Activated naive CD4-positive, alpha-beta T cell treated with anti-CD3 and anti-CD28 coated beads for 36 hours (primary cell): Measurements from ENCODE around the gene ZFAND4. TPM values are rescaled to one million over a fixed set of nuclear protein-coding genes. Genes with fewer than 3 reads are reported as not detected.

Experiments
- CTCF ChIA-PET: fragments of 350-600 bp; sonication (Branson Sonifier 250); formaldehyde crosslinking; loops from one replicate; lab custom pipeline; 2021; ENCODE audit warnings: antibody characterized with exemption; lab: Charles Lee
- DNase-seq: peaks from one replicate; pipeline ENCODE4 v3.0.0-alpha.2; 2020
- H3K27ac Mint-ChIP-seq: one replicate; pipeline ENCODE4 v1.8.0; 2021; ENCODE audit warnings: mild to moderate bottlenecking, mixed read lengths
- H3K27me3 Mint-ChIP-seq: one replicate; pipeline ENCODE4 v1.8.0; 2021; ENCODE audit warnings: low read depth, mixed read lengths
- H3K36me3 Mint-ChIP-seq: one replicate; pipeline ENCODE4 v1.8.0; 2021; ENCODE audit warnings: low read depth, mixed read lengths
- H3K4me1 Mint-ChIP-seq: one replicate; pipeline ENCODE4 v1.8.0; 2021; ENCODE audit warnings: low read depth, mixed read lengths
- H3K4me3 Mint-ChIP-seq: one replicate; pipeline ENCODE4 v1.8.0; 2021; ENCODE audit warnings: mild to moderate bottlenecking, moderate library complexity, mixed read lengths
- H3K9me3 Mint-ChIP-seq: one replicate; pipeline ENCODE4 v1.8.0; 2021; ENCODE audit warnings: mixed read lengths
- intact Hi-C: fragments of 100-400 bp; cut with micrococcal nuclease; formaldehyde crosslinking; loops from one replicate; pipeline ENCODE4 v1.15.1; 2023
- total RNA-seq, 2 experiments: library from RNA; stranded (reverse); gene quantifications; one replicate each; pipeline ENCODE4 v1.2.3, GENCODE V29; 2021

ZFAND4 gene
- total RNA-seq, 2 experiments from 2014 or later = 13.3 to 14.7 TPM

- H3K27me3 Mint-ChIP-seq = peaks cover 6% of the 10 kb centered on the region
- no peak for DNase-seq
- no peak overlapping the region for H3K27ac Mint-ChIP-seq
- CTCF ChIA-PET = no interaction called here
- peaks cover 6% of the 10 kb centered on the region for H3K4me1 Mint-ChIP-seq
- intact Hi-C loops = loop anchor here (10.0 kb wide), 1 partner anchor 364 kb away; no protein-coding TSS in a partner anchor
- H3K9me3 Mint-ChIP-seq = peaks cover 7% of the 10 kb centered on the region
- H3K4me3 Mint-ChIP-seq = no peak overlapping the region
- no peaks in the 10 kb centered on the region for H3K36me3 Mint-ChIP-seq
Measured at GRCh38 chr10:45599021-45599603, 73.5 kb downstream of the ZFAND4 start.

DNA sequence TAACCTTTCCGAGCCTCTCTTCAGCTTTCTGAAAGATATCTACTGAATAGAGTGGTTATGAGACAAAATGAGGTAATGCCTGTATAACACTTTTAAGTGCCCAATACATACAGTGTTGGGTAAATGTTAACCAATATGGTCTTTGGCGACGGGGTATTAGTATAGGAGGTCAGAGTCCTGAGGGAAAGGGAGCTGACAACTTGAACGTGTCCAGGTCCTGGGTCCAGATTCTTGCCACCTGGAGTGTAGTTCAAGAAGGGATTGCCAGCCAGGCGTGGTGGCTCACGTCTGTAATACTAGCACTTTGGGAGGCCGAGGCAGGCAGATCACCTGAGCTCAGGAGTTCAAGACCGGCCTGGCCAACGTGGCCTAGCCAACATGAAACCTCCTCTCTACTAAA, 76.0 kb downstream of the ZFAND4 start:
- CTCF ChIA-PET = no interaction called here
- DNase-seq = no peak
- Mint-ChIP-seq H3K9me3 (peaks cover 7% of the 10 kb centered on the region), H3K27me3 (peaks cover 6% of the 10 kb centered on the region), H3K4me1 (peaks cover 27% of the 10 kb centered on the region), H3K36me3 (no peaks in the 10 kb centered on the region), H3K27ac (no peak overlapping the region), H3K4me3 (no peak overlapping the region)
- intact Hi-C loops = loop anchor here (10.0 kb wide), 1 partner anchor 362 kb away; no protein-coding TSS in a partner anchor

GRCh38 chr10:45594276-45595157, 78.1 kb downstream of the ZFAND4 start:
- Mint-ChIP-seq H3K36me3 (peaks cover 4% of the 10 kb centered on the region), H3K9me3 (peaks cover 11% of the 10 kb centered on the region), H3K27ac (peak overlapping the region; percentile 37), H3K4me3 (peak overlapping the region; percentile 77), H3K4me1 (peaks cover 29% of the 10 kb centered on the region), H3K27me3 (no peaks in the 10 kb centered on the region)
- CTCF ChIA-PET = interaction anchor here (2.8 kb wide), 1 partner anchor 14 kb away, joined by 7 read pairs; no protein-coding TSS in a partner anchor
- intact Hi-C loops = loop anchor here (1.0 to 10.0 kb wide), 3 partner anchors 13 to 360 kb away; partner anchors contain the start of gene ZFAND4
- peak; percentile 87 for DNase-seq

DNA sequence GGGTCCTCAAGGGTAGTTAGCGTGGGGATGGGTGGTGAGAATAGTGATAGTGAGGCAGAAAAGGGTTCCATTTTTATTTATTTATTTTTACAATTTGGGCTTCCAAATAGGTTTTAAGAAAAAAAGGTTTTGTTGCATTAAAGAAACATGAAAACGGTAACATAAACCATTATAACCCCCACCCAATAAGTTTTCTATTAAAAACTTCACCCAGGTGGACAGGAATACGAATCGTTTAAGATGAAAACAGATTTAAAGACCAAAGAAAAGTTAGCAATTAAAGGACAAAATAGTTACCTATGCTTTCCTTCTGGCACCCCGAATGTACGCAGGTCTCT, 78.7 kb downstream of the ZFAND4 start:
- DNase-seq = no peak
- H3K4me1 Mint-ChIP-seq = peaks cover 29% of the 10 kb centered on the region
- peaks cover 6% of the 10 kb centered on the region for H3K9me3 Mint-ChIP-seq
- H3K27ac Mint-ChIP-seq = no peak overlapping the region
- intact Hi-C loops = loop anchor here (1.0 to 10.0 kb wide), 4 partner anchors 13 to 359 kb away; no protein-coding TSS in a partner anchor
- CTCF ChIA-PET = interaction anchor here (2.8 kb wide), 1 partner anchor 13 kb away, joined by 7 read pairs; no protein-coding TSS in a partner anchor
- H3K4me3 Mint-ChIP-seq = peak overlapping the region; percentile 77
- peaks cover 4% of the 10 kb centered on the region for H3K36me3 Mint-ChIP-seq
- H3K27me3 Mint-ChIP-seq = no peaks in the 10 kb centered on the region

- no peak overlapping the region for H3K27ac Mint-ChIP-seq
- CTCF ChIA-PET = interaction anchor here (2.8 kb wide), 1 partner anchor 12 kb away, joined by 7 read pairs; no protein-coding TSS in a partner anchor
- intact Hi-C loops = loop anchor here (2.0 to 10.0 kb wide), 3 partner anchors 36 to 358 kb away; no protein-coding TSS in a partner anchor
Measured at GRCh38 chr10:45592926-45593325, 79.6 kb downstream of the ZFAND4 start.

GRCh38 chr10:45592432-45592831, 80.1 kb downstream of the ZFAND4 start:
- Mint-ChIP-seq H3K4me1 (peaks cover 29% of the 10 kb centered on the region), H3K9me3 (peaks cover 6% of the 10 kb centered on the region), H3K27ac (no peak overlapping the region), H3K4me3 (peak overlapping the region; percentile 64), H3K27me3 (no peaks in the 10 kb centered on the region), H3K36me3 (peaks cover 4% of the 10 kb centered on the region)
- intact Hi-C loops = loop anchor here (2.0 to 10.0 kb wide), 3 partner anchors 36 to 358 kb away; no protein-coding TSS in a partner anchor
- DNase-seq = no peak
- CTCF ChIA-PET = interaction anchor here (2.8 kb wide), 1 partner anchor 12 kb away, joined by 7 read pairs; no protein-coding TSS in a partner anchor

More at GRCh38 chr10:45592926-45593325, 79.6 kb downstream of the ZFAND4 start:
- Mint-ChIP-seq H3K4me3 (peak overlapping the region; percentile 77), H3K4me1 (peaks cover 29% of the 10 kb centered on the region), H3K9me3 (peaks cover 6% of the 10 kb centered on the region), H3K36me3 (peaks cover 4% of the 10 kb centered on the region), H3K27me3 (no peaks in the 10 kb centered on the region)
- no peak for DNase-seq

GRCh38 chr10:45591280-45591679, 81.3 kb downstream of the ZFAND4 start:
- CTCF ChIA-PET = no interaction called here
- Mint-ChIP-seq H3K4me1 (peaks cover 29% of the 10 kb centered on the region), H3K27ac (no peak overlapping the region), H3K36me3 (peaks cover 4% of the 10 kb centered on the region), H3K9me3 (peaks cover 11% of the 10 kb centered on the region), H3K4me3 (no peak overlapping the region), H3K27me3 (no peaks in the 10 kb centered on the region)
- intact Hi-C loops = loop anchor here (10.0 kb wide), 1 partner anchor 356 kb away; no protein-coding TSS in a partner anchor
- DNase-seq = no peak

DNA sequence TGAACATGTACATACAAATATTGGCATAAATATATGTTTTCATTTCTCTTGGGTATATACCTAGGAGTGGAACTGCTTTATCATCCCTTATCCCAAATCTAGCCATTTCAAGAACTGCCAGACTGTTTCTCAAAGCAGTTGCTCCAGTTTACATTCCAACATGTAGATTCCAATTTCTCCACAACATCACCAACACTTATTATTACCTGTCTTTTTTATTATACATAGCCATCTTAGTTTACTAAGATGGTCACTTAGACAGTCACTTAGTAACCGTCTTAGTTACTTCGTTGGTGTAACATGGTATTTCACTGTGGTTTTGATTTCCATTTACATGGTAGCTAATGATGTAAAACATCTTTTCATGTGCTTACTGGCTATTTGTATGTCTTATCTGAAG, 82.7 kb downstream of the ZFAND4 start:
- Mint-ChIP-seq H3K4me3 (no peak overlapping the region), H3K4me1 (peaks cover 28% of the 10 kb centered on the region), H3K27ac (no peak overlapping the region), H3K9me3 (peaks cover 21% of the 10 kb centered on the region), H3K27me3 (no peaks in the 10 kb centered on the region), H3K36me3 (peaks cover 8% of the 10 kb centered on the region)
- CTCF ChIA-PET = interaction anchor here (1.0 kb wide), 1 partner anchor 125 kb away, joined by 3 read pairs; no protein-coding TSS in a partner anchor
- no peak for DNase-seq
- intact Hi-C loops = loop anchor here (10.0 kb wide), 2 partner anchors 355 to 585 kb away; partner anchors contain the start of gene ZNF22

DNA sequence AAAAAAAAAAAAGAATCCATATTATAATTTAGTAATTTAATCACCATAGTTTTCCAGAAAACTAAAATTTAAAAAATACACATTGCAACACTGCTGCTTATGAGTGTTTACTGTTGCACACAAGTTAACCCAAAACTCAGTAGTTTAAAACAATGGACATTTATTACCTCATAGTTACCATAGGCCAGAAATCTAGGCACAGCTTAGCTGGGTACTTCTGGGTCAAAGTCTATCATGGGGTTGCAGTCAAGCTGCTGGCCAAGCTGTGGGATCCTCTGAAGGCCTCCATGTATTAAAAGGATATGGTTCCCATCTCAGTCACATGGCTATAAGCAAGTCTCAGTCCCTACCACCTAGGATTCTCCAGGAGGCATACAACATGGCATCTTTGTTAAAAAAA, 83.6 kb downstream of the ZFAND4 start:
- Mint-ChIP-seq H3K27ac (no peak overlapping the region), H3K36me3 (peaks cover 10% of the 10 kb centered on the region), H3K4me1 (peaks cover 30% of the 10 kb centered on the region), H3K27me3 (no peaks in the 10 kb centered on the region), H3K4me3 (no peak overlapping the region), H3K9me3 (peaks cover 27% of the 10 kb centered on the region)
- DNase-seq = no peak
- intact Hi-C loops = loop anchor here (10.0 kb wide), 1 partner anchor 584 kb away; the partner anchor contains the start of gene ZNF22
- CTCF ChIA-PET = interaction anchor here (1.0 kb wide), 1 partner anchor 124 kb away, joined by 3 read pairs; no protein-coding TSS in a partner anchor

- CTCF ChIA-PET = interaction anchor here (1.6 kb wide), 1 partner anchor 122 kb away, joined by 3 read pairs; no protein-coding TSS in a partner anchor
- H3K9me3 Mint-ChIP-seq = peaks cover 29% of the 10 kb centered on the region
- no peak overlapping the region for H3K27ac Mint-ChIP-seq
- intact Hi-C loops = loop anchor here (10.0 kb wide), 1 partner anchor 581 kb away; the partner anchor contains the start of gene ZNF22
- no peaks in the 10 kb centered on the region for H3K27me3 Mint-ChIP-seq
- H3K4me3 Mint-ChIP-seq = no peak overlapping the region
- H3K4me1 Mint-ChIP-seq = peaks cover 20% of the 10 kb centered on the region
- H3K36me3 Mint-ChIP-seq = peaks cover 14% of the 10 kb centered on the region
- DNase-seq = no peak
Measured at GRCh38 chr10:45586028-45586824, 86.3 kb downstream of the ZFAND4 start.

DNA sequence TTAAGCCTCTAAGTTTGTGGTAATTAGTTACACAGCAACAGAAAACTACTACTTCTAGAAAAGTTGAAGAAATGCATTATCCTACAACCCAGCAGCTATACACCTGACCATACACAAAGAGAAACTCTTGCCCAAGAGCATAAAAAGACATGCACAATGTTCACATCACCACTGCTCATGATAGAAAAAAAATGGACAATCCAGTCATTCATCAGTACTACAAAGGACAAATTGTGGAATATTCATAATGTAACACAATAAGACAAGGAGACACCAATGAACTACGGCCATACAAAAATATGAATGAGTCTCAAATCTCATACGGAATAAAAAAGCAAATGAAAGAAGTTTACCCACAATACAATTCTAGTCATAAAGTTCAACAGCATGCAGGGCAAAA, 87.4 kb downstream of the ZFAND4 start:
- H3K4me1 Mint-ChIP-seq = peaks cover 30% of the 10 kb centered on the region
- no peak for DNase-seq
- intact Hi-C loops = loop anchor here (10.0 kb wide), 1 partner anchor 580 kb away; the partner anchor contains the start of gene ZNF22
- H3K36me3 Mint-ChIP-seq = peaks cover 13% of the 10 kb centered on the region
- H3K4me3 Mint-ChIP-seq = no peak overlapping the region
- CTCF ChIA-PET = no interaction called here
- H3K27ac Mint-ChIP-seq = no peak overlapping the region
- H3K9me3 Mint-ChIP-seq = peaks cover 28% of the 10 kb centered on the region
- H3K27me3 Mint-ChIP-seq = no peaks in the 10 kb centered on the region
